NB4 (cell line): ENCODE measurements around the gene CMSS1.

Experiments used
- DNase-seq: peaks from one replicate; pipeline ENCODE4 v3.0.0; 2010; ENCODE audit warnings: low read depth
- H3K4me3 ChIP-seq: one replicate; pipeline ENCODE4 v1.5.1; 2011; ENCODE audit warnings: mild to moderate bottlenecking, low read depth, low read length, moderate library complexity
- MAX ChIP-seq: IDR thresholded peaks from 2 replicates; pipeline ENCODE4 v1.6.1; 2011; ENCODE audit warnings: low read depth, low read length
- MYC ChIP-seq: IDR thresholded peaks from 2 replicates; pipeline ENCODE4 v1.6.1; 2011; ENCODE audit warnings: low read depth, low read length
- POLR2A ChIP-seq: IDR thresholded peaks from 2 replicates; pipeline ENCODE4 v1.6.1; 2011; ENCODE audit warnings: mild to moderate bottlenecking; ENCODE audit not compliant: insufficient read length; ENCODE audit errors: extremely low read depth
- TF ChIP-seq, protein P1 (sequence below): IDR thresholded peaks from one replicate; pipeline ENCODE4 v1.5.1; 2012; ENCODE audit warnings: low read depth, low read length

CMSS1 gene

GRCh38 chr3:99882436-99883137 lies 64.9 kb downstream of the CMSS1 start:
- H3K4me3 ChIP-seq, result no peak overlapping the region
- TF ChIP-seq MYC, result no peak
- no peak for DNase-seq

DNA sequence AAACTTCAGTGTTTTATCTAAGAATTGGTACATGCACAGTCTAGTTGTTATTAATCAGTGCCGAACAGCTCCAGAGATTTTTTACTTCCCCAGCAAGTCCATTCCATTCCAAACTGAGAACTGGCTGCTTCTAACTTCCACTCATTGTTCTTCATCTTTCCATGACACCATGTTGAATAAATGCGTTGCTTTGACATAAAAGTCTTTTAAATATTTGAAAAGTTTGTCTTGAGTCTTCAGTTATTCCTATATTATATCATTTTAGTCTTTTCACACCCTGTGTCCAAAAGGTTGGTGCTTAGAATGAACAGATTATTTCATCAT lies 65.4 kb downstream of the CMSS1 start:
- no peak overlapping the region for H3K4me3 ChIP-seq
- no peak for DNase-seq
- TF ChIP-seq MYC (no peak), MAX (no peak), POLR2A (no peak)
- TF ChIP-seq, protein P1, sequence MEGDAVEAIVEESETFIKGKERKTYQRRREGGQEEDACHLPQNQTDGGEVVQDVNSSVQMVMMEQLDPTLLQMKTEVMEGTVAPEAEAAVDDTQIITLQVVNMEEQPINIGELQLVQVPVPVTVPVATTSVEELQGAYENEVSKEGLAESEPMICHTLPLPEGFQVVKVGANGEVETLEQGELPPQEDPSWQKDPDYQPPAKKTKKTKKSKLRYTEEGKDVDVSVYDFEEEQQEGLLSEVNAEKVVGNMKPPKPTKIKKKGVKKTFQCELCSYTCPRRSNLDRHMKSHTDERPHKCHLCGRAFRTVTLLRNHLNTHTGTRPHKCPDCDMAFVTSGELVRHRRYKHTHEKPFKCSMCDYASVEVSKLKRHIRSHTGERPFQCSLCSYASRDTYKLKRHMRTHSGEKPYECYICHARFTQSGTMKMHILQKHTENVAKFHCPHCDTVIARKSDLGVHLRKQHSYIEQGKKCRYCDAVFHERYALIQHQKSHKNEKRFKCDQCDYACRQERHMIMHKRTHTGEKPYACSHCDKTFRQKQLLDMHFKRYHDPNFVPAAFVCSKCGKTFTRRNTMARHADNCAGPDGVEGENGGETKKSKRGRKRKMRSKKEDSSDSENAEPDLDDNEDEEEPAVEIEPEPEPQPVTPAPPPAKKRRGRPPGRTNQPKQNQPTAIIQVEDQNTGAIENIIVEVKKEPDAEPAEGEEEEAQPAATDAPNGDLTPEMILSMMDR, result no peak

- TF ChIP-seq POLR2A, result no peak
- no peak for TF ChIP-seq MYC
- no peak for TF ChIP-seq MAX
- TF ChIP-seq, protein P1, result no peak
- no peak for DNase-seq
Observed at GRCh38 chr3:99883693-99884092, 66.0 kb downstream of the CMSS1 start.

DNA sequence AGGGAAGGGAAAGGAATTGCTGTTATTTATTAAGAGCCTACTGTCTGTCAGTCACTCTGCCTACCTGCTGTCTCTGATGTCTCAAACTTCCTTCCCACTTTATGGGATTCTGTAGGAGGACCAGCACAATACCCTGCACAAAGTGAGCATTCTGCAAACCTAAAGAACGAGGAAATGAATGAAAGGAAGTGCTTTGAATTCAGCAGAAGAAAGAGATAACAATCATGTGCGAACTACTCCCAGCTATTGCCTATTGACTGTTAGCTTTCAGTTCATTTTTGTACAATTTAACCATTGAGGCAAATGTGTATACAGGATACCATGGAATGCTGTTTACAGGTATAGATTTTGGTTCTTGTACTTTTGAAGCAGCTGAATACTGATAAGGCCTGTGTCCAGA lies 66.8 kb downstream of the CMSS1 start:
- H3K4me3 ChIP-seq, result no peak overlapping the region
- no peak for DNase-seq
- TF ChIP-seq POLR2A (no peak), MYC (no peak)
- TF ChIP-seq, protein P1, result no peak

More at GRCh38 chr3:99883693-99884092, 66.0 kb downstream of the CMSS1 start:
- no peak overlapping the region for H3K4me3 ChIP-seq

DNA sequence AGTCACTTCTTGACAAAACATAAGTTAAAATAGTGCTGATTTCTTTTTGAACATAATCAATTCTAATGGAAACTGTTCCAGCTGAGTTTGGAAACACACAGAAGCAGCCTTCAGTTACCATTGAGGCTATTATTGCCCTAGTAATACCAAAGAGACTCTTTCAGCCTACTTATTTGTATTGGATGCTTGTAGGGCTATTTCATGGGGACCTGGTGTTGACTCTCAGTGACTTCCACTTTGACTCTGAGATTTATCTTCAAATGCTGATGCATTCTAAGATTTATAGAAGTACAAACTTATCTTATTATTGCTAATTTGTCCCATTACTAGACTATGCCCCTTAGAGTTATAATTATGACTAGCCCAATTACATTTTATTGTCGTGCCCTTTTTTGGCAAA lies 67.4 kb downstream of the CMSS1 start:
- H3K4me3 ChIP-seq, result no peak overlapping the region
- DNase-seq, result no peak
- no peak for TF ChIP-seq MYC
- TF ChIP-seq POLR2A, result no peak
- TF ChIP-seq MAX, result no peak
- TF ChIP-seq, protein P1, result no peak

DNA sequence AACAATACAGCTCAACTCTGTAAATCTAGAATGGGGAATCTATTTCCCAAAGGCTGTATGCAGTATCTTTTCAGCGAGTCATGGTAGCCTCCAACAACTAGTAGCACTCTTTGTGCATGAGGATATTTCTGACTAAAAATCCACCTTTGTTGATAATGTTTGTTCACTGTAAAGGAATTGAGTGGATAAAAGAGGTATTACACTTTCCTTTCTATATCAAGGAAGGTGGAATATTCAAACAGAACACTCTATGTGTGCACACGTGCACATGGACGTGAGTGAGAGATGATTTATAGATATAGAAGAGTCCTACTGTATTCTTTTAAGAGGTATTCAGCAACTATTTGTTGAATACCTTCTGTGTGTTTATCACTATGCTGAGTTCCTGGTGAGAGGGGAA lies 68.2 kb downstream of the CMSS1 start:
- TF ChIP-seq MYC (no peak), MAX (no peak), POLR2A (no peak)
- TF ChIP-seq, protein P1, result no peak
- no peak for DNase-seq

More for the DNA sequence above, 68.2 kb downstream of the CMSS1 start:
- no peak overlapping the region for H3K4me3 ChIP-seq
